HG03460 (cell line): ENCODE data around the gene SEC16B.
A peak's percentile ranks its signal among the peaks of the same experiment; 100 is the strongest.

Experiments used
- ATAC-seq: cut with Tn5 transposase; IDR thresholded peaks from one replicate; pipeline ENCODE4 v1.9.1; 2021; ENCODE audit not compliant: unreplicated experiment

The SEC16B gene

DNA sequence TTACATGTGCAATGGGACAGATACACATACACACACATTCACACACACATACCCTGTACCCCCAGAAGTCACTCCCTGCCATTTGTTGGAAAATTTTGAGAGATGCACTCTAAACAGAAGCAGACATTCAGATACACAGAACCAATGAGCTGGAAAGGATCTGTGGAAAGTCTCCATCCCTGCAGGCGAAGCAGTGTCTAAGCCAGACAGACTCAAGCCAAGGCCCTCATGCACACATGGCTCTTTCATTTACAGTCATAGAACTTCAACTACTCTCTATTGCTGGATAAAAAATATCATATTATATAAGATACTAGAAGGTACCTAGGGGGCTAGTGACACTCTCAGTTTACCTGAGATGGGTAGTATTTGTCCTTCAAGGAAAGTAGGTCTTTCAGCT is 7.3 kb upstream of the SEC16B start:
- no peak for ATAC-seq

DNA sequence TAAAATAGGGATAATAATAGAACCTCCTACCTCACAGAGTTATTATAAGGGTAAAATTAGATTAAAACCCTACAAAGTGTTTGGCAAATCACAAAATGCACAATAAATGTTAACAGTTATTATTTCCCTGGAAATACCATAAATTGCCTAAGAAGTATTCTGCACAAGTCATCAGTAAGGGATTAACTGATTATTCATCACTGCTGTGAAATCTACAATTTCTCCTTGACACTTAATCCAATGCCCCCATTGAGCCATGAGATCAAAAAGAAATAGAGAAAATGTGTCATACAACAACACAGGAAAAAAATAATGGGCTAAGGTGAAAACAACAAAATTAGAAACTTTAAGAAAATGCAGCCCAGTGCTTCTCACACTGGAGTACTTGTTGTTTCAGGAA is 6.7 kb upstream of the SEC16B start:
- ATAC-seq, result no peak

DNA sequence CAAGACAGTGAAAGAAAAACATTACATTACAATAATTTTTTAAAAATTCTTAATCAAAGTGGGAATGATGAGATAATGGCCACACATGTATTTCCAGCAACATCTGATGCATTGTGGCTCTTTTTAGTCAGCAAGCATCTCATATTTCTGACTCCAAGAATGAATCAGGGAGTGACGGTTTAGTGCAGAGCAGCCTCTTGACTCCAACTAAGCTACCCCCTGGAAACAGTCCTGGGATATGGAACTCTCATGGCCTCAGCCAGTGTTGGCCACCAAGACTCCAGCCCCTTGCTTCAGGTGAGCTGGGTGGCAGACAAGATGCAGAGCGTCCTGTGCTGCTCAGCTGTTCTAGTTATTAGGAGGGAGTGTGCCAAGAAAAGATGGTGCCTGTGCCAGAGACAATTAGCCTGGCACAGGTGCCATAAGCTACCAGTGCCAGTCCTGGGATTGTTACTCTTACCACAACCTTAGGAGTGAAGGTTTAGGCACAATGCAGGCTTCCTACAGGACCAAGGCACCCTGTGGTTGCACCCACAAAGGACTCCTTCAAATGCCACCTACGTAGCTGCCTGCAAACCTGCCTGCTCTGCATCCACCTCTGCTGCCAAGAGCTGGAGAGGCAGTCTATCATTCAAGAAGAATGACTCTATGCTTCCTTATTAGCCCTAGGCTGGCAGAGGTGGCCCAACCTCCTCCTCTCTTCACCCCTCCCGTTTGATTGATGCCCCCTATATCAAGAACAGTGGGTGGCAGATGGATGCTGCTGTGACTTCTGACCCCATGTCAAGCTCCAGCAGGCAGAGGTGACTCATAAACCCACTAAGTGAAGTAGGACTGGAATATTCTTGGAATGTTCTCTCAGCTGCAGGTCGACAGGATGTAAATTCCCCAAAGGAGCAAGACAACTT is 6.0 kb upstream of the SEC16B start:
- ATAC-seq, result no peak

DNA sequence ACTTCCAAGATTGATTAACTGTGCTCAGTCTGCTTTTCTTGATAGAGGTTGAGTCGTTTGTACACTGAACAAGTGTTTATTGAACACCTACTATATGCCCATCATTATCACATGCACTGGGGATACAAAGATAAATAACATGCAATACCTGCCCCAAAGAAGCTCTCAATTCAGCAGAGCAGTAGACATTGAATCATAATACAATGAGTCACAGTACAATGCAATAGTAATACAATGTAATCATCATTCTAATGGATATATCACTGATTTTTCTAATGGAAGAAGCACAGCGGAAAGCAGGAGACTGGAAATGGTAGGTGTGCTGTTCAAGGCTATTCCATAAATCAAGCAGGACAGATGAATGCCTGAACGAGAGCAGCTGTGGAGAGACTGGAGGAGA is 3.7 kb upstream of the SEC16B start:
- ATAC-seq, result no peak

DNA sequence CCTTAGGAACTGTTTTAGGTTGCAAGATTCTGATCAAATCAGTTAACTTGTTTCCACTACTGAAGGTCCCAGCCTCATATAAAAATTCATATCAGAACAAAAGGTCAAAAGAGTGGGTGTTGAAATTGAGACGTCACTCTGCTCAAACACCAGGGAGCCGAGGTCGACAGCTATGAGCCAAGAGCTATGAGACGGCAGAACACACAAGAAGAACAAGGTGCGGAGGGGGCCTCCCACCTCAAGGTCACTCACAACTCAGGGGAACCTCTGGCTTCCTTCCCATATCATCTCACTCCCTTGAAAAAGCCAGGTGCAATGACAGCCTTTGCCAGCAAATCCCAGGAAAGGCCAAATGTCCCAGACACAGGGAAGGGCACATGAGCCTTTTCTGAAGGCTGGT is 749 bp downstream of the SEC16B start:
- no peak for ATAC-seq

DNA sequence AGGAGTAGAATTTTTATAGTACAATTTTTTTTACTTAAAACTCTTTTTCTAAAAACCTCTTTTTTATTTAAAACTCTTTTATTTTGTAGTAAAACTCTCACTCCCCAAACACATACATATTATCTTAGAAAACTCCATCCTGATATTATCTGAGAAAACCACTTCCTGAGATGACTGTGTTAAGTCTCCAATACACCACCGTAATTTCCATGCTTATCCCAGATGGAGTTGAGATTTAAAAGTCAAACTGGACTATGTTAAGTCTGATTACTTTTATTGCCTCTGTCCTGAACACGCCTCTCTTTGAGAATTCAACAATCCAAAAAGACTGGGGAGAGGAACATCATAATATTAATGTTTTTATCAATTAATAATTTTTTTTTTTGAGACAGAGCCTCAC is 3.7 kb downstream of the SEC16B start:
- no peak for ATAC-seq

DNA sequence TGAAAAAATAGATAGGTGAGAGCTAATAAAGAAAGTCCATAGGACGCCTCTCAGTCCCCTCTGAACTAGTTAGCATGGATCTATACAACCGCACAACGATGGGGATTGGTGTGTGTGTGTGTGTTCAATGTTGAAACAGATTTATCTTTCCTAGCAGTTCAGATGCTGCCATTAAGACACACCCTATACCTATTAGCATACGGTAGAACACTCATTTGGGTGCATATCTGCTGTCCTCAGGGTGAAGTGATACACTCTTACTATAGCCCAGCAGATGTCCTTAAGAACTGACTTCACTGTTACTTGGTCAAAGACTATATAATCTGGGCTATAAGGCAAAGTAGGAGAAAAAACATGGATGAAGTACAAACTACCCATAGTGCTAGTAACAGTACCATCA is 4.6 kb downstream of the SEC16B start:
- ATAC-seq, result no peak

DNA sequence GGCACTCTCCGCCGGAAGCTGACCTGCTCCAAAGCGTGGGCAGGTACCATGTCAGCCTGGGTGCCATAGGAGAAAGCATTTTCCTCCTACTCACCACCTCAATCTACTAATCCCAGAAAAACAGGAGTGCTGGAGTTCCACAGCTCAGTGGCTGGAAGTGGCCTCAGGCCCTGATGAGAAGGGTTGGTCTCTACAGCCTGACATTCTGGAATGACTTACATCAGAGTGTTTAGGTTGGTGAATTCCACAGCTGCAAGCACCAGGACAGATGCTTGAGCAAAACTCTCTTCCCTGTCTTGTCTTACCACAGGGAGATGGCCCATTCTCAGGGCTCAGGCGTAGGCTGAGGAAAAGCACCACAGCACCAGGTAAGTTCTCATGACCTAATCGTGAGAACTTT is 5.5 kb downstream of the SEC16B start:
- ATAC-seq, result no peak

DNA sequence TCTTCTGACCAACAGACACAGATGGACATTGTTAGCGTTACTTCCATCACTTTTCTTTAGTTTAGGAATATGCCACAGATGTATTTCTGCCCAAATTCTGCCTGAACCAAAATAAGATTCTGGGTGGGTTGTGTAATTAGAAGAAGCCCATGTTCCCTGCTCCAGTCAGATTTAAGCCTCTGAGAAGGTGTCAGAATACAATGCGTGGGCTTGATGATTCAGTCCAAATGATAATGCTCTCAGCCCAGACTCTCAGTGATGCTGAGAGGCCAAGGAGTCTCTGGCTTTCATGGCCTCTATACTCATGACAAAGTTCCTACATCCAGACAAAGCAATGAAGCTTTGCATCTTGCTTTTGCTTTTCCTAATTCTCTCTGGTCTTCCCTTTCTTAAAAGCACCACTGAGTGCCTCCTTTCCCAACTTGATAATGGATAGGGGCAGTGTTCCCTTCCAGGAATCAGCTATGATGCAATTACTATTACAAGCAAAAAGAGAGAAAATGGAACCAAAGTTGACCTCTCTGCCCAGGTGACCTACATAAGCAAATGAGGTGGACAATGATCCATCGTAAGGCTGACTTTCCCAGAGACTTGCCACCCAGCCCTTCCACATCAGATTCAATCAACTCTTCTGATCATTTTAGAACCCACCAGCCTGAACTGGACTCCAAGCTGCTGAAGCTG is 8.8 kb downstream of the SEC16B start:
- ATAC-seq, result no peak

DNA sequence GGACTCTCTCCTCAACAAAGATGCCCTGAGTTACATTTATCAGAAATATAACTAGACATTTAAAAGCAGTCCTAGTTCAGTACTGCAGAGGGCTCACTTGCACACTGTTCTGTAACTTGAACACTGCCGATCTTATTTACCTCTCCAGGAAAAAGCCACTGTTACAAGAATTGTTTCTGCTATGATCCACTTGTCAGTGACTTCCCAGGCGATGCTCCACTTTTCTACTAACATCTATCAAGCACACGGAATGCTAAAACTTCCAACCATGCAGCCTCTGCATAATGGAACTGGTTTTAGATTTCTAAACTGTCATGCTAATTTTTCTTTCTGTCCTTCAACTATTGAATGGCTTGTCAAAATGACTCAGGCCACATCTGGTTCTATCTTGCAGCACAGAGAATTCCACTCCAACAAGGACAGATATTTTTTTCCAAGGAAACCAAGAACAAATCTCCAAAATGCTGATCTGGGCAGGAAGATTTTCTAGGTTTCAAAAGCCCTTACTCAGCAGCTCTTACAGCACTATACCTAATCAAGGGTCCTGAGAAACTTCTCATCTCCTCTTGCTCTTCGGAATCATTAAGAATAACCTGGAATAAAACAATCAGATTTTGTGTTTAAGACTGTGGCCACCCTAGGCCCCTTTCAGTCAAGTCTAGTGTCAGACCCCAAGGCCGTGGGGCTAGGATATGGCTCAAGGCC is 9.9 kb downstream of the SEC16B start:
- no peak for ATAC-seq

DNA sequence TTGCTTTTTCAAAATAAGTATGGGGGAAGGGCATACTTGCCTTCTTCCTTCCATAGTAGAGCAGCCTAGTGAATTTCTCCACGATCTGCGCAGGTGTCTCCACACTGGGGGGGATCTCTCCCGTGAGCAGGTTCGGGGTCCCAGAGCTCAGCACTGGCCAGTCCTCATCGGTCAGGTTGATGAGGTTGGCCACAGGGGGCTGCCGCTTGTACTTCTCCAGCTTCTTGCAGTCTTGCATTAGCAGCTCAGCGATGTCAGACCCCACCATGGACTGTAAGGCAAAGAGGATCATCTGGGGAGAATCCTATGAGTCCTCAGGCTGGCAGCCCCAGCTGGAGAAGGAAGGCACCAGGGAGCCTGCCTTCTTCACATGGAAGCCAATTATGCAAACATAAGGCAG is 11.8 kb downstream of the SEC16B start:
- ATAC-seq, result no peak

DNA sequence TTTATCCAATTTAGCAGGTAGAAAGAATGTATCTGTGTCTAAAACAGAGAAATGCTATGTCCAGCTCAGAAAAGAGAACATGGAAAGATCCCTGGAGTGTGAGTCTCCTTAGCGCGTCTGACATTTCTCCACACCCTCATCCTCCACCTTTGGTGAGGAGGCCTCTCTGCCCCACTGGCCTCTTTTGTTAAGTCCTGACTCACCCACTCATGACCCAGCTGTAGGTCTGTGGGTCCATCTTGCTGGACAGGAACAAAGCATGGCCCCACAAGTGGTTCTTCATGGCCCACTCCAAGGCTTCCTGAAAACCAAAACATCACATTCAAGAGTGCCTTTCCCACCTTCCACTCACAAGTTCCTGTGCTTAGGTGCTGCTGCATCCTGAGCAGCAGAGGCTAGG is 15.8 kb downstream of the SEC16B start:
- no peak for ATAC-seq

DNA sequence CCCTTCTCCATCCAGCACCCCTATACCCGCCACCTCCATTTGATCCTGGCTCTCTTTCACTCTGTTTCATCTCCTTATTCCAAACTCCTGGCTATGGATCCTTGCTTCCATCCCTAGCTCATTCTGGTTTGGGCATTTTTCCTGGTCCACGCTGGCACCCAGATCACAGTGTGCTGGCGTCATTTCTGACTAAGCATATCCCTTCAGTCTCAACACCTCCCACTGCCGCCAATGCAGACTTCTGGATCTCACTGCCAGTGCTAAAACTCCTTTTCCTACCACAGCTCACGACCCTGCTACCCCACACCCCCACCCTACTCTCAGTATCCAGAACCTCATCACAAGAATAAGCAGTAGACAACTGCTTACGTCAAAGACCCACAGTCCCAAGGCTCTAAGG is 16.3 kb downstream of the SEC16B start:
- ATAC-seq, result no peak

DNA sequence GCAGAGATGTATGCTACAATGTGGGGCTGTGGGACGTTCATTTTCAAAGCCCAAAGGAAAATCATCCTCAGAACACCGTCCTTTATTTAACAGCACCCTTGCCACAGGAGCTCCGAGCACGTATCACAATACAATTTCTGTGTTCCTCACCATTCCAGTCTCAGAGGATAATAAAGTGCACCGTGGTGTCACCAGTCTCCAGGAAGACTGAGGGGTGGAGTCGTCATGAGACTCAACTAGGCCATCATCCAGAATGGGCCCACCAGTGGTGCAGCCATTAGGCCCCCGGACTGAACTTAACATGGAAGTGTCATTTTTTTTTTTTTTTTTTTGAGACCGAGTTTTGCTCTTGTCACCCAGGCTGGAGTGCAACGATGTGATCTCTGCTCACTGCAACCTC is 17.2 kb downstream of the SEC16B start:
- ATAC-seq, result no peak

DNA sequence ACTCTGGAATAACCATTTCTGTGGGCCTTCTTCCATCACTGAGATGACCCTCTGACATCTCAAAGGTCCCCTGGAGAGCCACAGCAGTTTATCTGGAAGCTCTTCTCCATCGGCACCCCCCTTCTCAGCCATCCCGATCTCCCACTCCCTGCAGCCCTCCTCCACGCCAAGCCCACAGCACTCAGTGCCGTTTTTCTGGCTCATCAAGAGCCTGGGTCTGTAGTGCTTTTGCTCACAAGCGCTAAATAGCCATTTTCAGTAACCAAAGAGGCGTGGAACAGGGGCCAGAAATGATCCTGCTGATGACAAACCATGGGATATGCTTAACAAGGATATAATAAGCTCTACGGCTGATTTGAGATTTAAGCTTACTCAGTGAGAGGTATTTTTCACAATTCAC is 17.6 kb downstream of the SEC16B start:
- no peak for ATAC-seq

DNA sequence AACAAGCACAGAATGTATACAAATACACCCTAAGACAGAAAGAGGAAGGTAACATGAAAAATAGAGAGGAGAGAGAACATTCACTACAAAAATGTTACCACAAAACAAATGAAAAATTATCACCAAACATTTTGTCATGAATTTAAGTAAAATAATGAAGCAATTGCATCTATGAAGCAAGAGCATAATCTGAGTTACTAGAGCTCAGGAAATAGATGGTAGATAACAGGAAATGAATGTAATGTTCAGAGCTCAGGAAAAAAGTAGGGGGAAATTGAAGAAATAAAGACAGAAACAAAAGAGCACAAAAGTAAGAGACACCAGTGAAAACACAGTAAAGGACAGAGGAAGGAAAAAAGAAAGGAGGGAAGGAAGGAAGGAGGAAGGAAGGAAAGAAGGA is 19.4 kb downstream of the SEC16B start:
- no peak for ATAC-seq

DNA sequence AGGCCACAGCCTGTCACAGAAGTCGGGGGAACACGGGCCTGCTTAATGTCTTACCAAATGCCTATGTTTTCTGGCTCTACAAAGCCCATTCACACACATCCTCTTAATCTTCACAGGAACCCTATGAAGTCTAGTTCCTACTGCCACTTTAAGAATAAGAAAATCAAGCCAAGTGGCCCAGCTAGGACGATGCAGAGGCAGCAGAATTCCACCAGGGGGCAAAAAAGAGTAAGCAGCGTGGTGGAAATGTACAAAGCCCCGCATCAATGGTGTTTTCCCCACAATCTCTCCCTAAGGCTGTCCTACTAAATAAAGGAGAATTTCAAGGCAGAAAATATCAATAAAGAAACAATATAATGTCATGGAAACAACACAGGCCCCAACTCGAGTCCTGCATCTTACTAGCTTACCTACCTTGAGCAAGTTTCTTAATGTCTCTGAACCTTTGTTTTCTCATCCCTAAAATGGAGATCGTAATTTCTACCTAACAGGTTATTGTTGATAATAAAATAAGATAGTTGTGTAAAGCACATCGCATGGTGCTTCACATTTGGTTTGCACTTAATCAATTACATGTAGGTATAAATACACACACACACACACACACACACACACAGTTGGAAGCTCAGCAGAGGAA is 21.4 kb downstream of the SEC16B start:
- peak; percentile 78 for ATAC-seq

DNA sequence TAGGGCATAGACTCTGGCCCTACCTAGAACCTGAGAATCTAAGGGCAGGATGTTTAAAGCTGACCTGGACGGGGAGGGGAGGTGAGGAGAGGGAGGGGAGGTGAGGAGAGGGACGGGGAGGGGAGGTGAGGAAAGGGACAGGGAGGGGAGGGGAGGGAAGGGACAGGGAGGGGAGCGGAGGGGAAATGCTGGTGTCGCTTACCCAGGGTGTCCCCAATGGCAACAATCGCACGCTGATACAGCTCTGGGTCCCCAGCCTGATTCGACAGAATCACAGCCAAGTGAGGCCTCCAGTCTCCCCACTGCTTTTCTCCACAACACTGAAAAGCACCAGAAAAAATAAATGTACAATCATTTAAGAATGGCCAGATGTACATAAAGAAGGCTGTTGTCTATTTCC is 22.2 kb downstream of the SEC16B start:
- no peak for ATAC-seq

DNA sequence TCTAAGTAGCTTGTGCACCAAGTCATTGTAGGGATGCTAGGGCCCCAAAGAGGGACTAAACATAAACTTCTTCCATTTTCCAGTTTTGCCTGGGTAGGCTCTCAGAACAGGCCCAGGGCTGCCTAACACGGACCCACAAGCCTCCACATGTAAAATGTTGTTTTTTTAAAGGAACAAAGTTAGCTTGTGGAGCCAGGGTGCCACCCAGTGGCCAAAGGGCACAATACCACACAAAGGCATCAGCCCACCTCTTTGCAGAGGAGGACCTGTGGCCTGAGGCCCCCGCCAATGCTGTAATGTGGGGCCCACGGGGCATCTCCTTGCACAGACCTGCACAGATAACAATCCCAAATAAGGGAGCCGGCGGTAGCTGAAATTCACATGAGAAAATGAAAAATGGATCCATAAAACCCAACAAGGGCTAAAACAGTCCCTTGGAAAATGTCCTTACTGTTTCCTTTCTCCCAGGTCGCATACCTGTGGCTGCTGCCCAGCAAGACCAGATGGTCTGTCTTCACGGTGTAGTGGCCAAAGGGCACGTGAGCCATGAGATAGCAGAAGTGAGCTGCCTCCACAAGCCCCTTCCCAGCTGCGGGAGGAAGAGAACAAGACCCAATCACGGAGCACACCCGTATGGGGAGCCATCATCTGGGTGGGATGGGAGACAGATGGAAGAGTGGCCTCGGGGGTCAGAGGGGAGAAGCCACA is 23.8 kb downstream of the SEC16B start:
- ATAC-seq, result peak; percentile 63

DNA sequence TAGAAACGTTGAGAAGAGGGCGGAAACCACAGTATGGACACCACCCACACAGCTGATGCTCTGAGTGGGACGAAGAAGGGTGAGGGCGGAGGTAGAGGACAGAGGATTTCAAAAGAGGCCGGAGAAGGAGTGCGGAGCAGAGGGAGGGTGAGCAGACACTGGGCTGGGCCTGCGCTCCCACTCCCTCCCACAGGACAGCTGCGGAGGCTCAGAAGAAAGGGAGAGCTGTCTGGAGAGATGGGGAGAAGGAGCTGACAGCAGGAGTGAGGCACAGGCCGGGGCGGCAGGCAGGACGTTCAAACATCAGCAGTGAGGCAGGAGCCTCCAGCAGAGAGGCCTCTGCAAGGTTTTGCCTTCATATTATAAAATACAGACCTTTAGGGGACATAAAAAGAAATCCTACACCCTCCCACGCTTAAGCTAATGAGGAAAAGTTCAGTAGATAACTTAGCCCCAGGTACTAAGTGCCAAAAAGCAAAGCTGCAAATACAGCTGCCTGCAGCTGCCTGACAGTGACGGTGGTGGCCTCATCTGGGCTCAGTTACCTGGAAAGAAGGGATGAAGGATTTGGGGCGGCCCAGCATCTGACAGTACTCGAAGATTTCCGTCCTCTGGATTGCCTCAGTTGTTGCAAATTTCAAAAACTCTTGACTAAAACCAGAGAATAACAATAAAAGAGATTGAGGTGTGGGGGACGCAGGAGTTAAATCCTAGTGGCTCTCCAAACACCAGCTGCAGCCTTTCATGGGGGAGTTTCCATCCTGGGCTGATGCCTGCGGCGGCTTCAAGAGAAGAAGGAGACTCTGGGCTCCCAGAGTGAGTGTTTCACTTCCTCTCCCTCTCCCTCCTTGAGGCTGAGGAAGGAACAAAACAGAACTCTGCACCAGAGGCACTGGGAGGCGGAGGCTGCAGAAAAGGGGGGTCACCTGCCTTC is 25.6 kb downstream of the SEC16B start:
- no peak for ATAC-seq
